GM19463 (cell line): Measurements from ENCODE around the gene RPL23.
A peak's percentile ranks its signal among the peaks of the same experiment; 100 is the strongest.

Experiments used
- ATAC-seq: cut with Tn5 transposase; IDR thresholded peaks from one replicate; pipeline ENCODE4 v1.9.1; 2021; ENCODE audit warnings: mild to moderate bottlenecking, moderate library complexity; ENCODE audit not compliant: unreplicated experiment

Gene RPL23

GRCh38 chr17:38799501-38800236 is 53.9 kb downstream of the RPL23 start, which contains the start of gene PIP4K2B:
TSS of gene PIP4K2B (minus strand) at chr17:38799556. CDS start at chr17:38799424, 132 bp downstream.
- ATAC-seq: peak; percentile 80

GRCh38 chr17:38798614-38799500 is 54.7 kb downstream of the RPL23 start:
- peak; percentile 20 for ATAC-seq
